ENCODE results near the gene SND1.
"Not testable (repeated sequence)": the region's sequence is repeated elsewhere in the genome, so short reads cannot be mapped to it uniquely, and the experiment has no call there.

SND1 gene

GRCh38 chr7:127946111-127946510, 294.1 kb downstream of the SND1 start:
- no peak for DNase-seq

GRCh38 chr7:127946847-127947246, 294.9 kb downstream of the SND1 start:
- no peak for DNase-seq

GRCh38 chr7:127948312-127948711, 296.3 kb downstream of the SND1 start:
- no peak for DNase-seq

- DNase-seq = no peak
Measured at GRCh38 chr7:127948930-127949329, 296.9 kb downstream of the SND1 start.

GRCh38 chr7:127949769-127950222, 297.8 kb downstream of the SND1 start:
- DNase-seq = no peak

GRCh38 chr7:127950233-127950935, 298.4 kb downstream of the SND1 start:
- no peak for DNase-seq

GRCh38 chr7:127953423-127954356, 301.7 kb downstream of the SND1 start:
- DNase-seq = no peak

GRCh38 chr7:127954357-127954748, 302.4 kb downstream of the SND1 start:
- no peak for DNase-seq

GRCh38 chr7:127955051-127955531, 303.1 kb downstream of the SND1 start:
- DNase-seq = no peak

GRCh38 chr7:127957886-127958285, 305.9 kb downstream of the SND1 start:
- no peak for DNase-seq

- no peak for DNase-seq
Measured at GRCh38 chr7:127959770-127960169, 307.8 kb downstream of the SND1 start.

GRCh38 chr7:127961786-127962453, 309.9 kb downstream of the SND1 start:
- DNase-seq = no peak

- DNase-seq = no peak
Measured at GRCh38 chr7:127962589-127963361, 310.8 kb downstream of the SND1 start.

GRCh38 chr7:127963850-127964249, 311.9 kb downstream of the SND1 start:
- DNase-seq = not testable (repeated sequence)

- DNase-seq = no peak
Measured at GRCh38 chr7:127967281-127967680, 315.3 kb downstream of the SND1 start.

GRCh38 chr7:127968547-127968946, 316.6 kb downstream of the SND1 start:
- no peak for DNase-seq

- no peak for DNase-seq
Measured at GRCh38 chr7:127973832-127974231, 321.8 kb downstream of the SND1 start.

GRCh38 chr7:127974446-127975035, 322.5 kb downstream of the SND1 start:
- DNase-seq = no peak

GRCh38 chr7:127976056-127976737, 324.2 kb downstream of the SND1 start:
- DNase-seq = no peak

GRCh38 chr7:127976738-127977120, 324.7 kb downstream of the SND1 start:
- DNase-seq = no peak

GRCh38 chr7:127978421-127978820, 326.4 kb downstream of the SND1 start:
- no peak for DNase-seq
